Fibroblast of lung (primary cell): ENCODE measurements around the gene IL17D.

ENCODE experiments used
- CTCF ChIP-seq, 2 donors: IDR thresholded peaks in 1 of 2; conservative IDR thresholded peaks in 1 of 2; 1 replicate in 1 of 2; 2 replicates in 1 of 2; pipeline ENCODE4 v1.5.1; 2011 to 2012; ENCODE audit warnings: low read length in 2 of 2, control low read depth in 1 of 2, inconsistent platforms in 1 of 2, low read depth in 1 of 2, mild to moderate bottlenecking in 1 of 2
- EZH2 ChIP-seq: IDR thresholded peaks from 2 replicates; pipeline ENCODE4 v1.5.1; 2012; ENCODE audit warnings: low read length, control low read depth, mild to moderate bottlenecking; ENCODE audit errors: missing control alignments

GRCh38 chr13:20696073-20696472, 7.4 kb upstream of the IL17D start:
- TF ChIP-seq CTCF (conservative IDR thresholded peaks at IDR 0.05 in 1 of 2, IDR thresholded peaks at IDR 0.05 in 1 of 2; ENCODE audit: low read depth in 1 of 2, low read length in 2 of 2) (no peak), EZH2 (no peak)
